ENCODE results near the gene DEDD2.
A peak's percentile ranks its signal among the peaks of the same experiment; 100 is the strongest.

DEDD2 gene

GRCh38 chr19:42248270-42249148, 31.0 kb upstream of the DEDD2 start:
- DNase-seq (ENCODE audit: low spot score) = no peak

DNA sequence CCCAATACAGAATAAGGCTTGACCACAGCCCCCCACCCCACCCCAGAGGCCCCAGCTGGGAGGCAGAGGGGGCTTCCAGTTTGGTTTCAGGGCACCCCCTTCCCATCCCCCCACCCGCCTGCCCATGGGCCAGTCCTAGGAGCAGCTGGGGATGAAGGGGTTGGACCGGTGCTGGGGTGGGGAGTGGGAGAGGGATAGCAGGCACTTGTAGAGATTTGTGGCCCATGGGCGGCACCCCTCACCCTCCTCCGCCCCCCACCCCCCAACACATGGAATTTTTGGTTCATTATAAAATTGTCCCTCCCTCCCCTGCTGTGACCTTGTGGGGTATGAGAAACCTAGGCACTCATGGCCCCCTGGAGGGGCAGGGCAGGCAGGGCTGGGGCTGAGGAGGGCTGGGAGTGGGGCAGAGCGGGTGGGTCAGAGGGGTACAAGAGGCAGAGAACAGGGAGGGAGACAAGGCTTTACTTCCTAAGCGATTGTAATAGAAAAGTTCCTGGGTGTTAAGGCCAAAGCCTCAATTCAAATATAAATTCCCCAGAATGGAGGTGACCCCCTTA, 30.2 kb upstream of the DEDD2 start:
- no peak for DNase-seq (ENCODE audit: low spot score)

DNA sequence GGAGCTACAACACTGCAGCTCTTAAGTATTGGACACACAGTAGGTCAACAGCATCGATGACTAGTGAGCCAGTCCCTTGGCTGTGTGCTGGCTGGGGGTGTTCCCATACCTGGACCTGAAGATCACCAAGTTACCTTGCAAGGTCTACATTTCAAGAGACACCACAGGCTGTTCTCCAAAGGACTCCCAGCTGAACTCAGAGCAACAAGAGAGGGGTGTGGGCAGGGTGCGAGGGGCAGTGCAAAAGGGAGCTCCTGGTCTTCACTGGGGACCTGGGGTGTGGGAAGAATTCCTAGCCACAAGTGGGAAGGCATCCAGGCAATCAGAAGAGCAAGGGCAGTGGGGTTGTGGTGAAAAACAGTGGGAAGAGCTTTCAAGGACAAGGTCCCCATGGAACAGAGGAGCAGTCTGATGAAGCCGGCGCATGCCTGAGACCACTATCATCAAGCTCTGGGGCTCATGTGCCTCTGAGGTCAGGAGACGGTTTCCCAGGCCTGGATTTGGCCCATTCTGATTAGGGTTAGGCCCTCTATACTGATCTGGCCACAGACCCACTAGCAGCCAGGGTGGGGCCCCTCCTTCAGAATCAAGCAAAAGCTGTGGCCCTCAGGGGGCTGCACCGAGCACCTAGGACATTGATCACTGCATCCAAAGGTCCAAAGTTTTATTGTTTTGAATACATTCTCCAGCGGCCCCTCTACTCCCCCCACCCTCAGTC, 29.6 kb upstream of the DEDD2 start:
- DNase-seq (ENCODE audit: low spot score) = no peak

DNA sequence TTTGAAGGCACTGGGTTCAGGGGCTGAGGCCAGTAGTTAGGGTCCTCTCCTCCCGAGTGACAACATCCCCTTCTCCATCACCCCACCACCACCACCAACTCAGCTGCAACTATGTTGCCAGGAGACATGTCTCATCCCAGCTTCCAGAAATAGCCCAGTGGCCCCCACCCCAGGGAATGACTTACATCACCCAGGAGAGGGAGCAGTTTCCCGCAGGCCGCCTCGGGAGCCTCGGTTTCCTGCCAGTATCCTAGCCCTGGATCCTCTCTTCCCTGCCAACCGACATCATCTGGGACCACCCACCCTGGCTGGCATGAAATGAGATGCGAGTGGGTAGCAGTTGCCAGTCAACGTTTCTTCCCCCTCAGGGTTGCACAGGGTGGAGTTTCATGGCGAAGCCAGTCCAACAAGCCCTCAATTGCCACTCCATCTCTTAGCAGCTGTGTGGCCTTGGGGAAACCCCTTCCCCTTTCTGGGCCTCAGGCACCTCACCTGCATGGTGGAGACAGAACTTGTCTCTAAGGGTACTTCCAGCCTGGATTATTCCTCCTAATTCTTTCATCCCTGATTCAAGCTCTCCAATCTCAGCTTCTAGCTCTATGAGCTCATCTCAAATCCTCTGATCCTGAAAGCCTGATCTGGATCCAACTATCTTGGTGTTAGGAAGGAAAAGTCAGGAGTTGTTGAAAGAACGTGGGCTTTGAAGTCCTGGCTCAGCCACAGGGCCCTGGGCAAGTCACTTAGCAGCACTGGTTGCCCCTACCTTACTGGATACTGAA, 28.9 kb upstream of the DEDD2 start:
- DNase-seq (ENCODE audit: low spot score) = peak; percentile 94

GRCh38 chr19:42245231-42245630, 27.8 kb upstream of the DEDD2 start:
- no peak for DNase-seq (ENCODE audit: low spot score)

DNA sequence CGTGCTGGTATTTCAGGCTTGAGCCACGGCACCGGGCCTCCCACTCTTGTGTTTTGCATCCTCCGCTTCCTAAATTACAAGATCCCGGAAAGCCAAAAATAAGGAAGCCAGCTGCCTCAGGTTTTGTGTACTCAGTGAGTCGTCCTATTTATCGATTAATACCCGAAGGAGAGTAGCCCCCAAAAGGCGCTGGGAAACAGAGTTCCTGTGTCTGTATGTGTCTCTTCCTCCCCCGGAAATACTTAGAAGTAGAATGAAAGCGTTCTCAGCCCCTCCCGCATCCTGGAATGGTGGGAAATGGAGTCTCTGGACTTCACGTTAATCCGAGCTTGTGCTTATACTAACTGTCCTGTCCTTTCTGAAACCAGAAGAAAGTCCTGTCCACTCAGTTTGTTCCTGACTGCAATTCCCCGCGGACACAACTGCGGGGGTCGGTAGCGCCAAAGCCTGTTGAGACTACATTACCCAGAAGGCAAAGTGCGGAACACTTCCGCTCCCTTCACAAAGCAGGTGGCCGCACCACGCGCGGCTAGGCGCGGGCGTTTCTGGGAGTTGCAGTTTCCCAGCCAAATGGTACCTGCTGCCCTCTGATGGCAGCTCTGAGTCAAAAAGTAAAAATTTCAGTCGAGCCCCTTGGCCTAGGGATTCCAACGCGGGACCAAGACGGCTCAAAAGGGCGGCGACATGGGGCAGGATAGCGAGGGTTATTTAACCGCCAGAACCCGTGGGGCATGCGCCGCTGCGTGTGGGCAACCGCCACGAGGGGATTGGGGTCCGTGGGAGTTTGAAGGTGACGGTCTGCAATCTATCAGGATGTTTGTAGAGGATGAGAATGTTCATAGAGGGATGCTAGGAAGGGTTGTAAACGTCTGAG, 27.1 kb upstream of the DEDD2 start:
- peak; percentile 87 for DNase-seq (ENCODE audit: low spot score)

GRCh38 chr19:42242512-42243409, 25.3 kb upstream of the DEDD2 start, which contains the start of gene GSK3A:
TSS of gene GSK3A (minus strand) at chr19:42242602. CDS start at chr19:42242465, 137 bp downstream.
- DNase-seq (ENCODE audit: low spot score) = peak; percentile 97

DNA sequence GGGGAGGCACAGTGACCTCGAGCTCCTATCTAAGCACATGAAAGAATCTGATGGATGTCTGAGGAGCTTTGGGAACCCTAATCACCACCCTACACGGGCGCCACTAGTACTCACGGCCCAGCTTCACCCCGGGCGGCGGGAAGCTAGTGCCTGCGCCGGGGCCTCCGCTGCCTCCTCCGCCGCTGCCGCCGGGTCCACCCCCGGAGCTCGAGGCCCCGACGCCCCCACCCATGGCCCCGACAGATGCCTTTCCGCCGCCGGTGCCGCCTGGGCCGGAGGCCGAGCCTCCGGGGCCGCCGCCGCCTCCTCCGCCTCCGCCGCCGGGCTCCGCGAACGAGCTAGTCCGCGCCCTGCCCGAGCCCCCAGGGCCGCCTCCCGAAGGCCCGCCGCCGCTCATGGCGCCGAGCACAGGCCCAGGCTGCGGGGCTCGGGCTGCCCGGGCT, 24.6 kb upstream of the DEDD2 start:
- DNase-seq (ENCODE audit: low spot score) = no peak

GRCh38 chr19:42241279-42241678, 23.8 kb upstream of the DEDD2 start:
- DNase-seq (ENCODE audit: low spot score) = no peak

DNA sequence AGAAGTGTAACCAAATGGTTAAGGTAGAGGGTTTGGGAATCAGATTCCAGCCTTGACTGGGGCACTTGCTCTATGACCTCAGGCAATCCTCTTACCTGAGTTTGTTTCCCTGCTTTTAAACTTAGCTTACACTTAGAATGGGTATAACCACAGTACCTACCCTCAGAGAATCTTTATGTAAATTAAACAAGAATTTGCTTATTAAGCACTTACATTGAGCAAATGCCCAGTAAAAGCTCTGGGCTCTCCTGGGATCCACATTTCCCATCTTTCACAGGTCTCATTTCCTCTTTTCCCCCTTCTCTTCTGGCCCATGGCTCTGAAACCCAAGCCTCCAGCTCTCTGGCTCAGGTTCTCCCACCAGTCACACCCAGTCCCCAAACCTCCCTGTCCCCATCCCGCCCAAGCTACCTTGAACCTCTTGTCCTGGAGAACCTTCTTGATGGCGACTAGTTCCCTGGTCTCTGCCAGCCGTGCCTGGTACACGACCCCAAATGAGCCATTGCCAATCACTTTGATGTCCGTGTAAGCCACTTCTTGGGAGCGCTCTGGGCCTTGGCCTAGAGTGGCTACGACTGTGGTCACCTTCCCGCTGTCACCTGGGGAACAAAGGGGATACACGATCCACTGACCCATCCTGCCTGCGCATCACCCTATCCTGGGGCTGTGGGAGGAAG, 22.2 kb upstream of the DEDD2 start:
- no peak for DNase-seq (ENCODE audit: low spot score)

GRCh38 chr19:42235181-42235580, 17.7 kb upstream of the DEDD2 start:
- no peak for DNase-seq (ENCODE audit: low spot score)

- no peak for DNase-seq (ENCODE audit: low spot score)
These were observed 16.9 kb upstream of the DEDD2 start for GRCh38 chr19:42234364-42234763.

GRCh38 chr19:42233678-42234292, 16.3 kb upstream of the DEDD2 start:
- DNase-seq (ENCODE audit: low spot score) = no peak

DNA sequence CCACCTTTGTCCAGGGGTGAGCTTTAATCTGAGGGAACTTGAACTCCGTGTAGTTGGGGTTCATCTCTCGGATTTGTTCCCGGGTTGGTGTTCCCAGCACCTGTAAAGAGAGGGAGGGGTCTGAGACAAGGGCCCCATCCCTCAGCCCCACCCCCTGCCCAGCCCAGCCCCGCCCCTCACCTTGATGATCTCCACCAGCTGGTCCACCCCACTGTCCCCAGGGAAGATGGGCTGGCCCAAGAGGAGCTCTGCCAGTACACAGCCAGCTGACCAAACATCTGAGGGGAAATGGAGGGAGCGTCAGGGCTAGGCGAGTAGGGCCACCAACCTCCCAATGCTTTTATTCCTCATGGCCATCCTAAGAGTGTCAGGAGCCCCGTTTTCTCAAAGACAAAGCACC, 15.6 kb upstream of the DEDD2 start:
- DNase-seq (ENCODE audit: low spot score) = no peak

DNA sequence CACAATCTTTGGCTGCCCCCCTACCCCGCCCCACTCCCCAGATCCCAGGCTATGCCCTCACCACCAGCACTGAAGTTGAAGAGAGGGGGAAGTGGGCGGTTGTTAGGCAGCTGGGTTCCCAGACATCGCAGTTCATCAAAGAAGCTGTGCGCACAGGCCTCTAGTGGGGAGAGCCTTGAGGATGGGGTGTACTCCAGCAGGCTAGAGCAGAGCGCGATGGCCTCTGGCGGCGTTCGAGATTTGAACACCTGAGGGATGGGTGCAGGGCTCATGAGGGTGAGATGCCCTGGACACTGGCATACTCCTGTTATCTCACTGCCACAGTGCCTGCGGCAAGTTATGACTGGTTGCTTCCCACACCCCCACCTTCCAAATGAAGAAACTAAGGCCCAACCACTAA, 15.0 kb upstream of the DEDD2 start:
- no peak for DNase-seq (ENCODE audit: low spot score)

DNA sequence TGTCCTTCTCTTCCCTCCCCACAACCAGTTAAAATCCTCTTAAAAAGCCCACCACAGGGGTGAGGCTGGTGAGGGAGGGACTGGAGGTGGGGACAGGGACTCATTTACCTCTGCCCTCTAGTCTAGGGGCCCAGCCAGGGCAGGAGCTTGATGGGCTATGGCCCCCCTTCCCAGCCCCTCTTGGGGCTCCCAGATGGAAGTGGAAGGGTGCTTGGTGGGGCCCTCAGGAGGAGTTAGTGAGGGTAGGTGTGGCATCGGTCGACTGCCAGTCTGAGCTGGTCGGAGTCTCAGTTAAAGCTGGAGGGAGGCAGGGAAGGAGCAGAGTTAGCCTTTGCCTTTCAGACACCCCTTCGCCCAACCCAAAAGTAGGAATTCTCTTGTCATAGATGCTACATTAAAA, 13.1 kb upstream of the DEDD2 start:
- DNase-seq (ENCODE audit: low spot score) = no peak

GRCh38 chr19:42229855-42230351, 12.4 kb upstream of the DEDD2 start:
- no peak for DNase-seq (ENCODE audit: low spot score)

GRCh38 chr19:42229301-42229854, 11.9 kb upstream of the DEDD2 start:
- DNase-seq (ENCODE audit: low spot score) = no peak

- DNase-seq (ENCODE audit: low spot score) = no peak
These were observed 11.2 kb upstream of the DEDD2 start for GRCh38 chr19:42228641-42229040.
